Measurements from ENCODE around the gene CHFR. TPM values are rescaled to one million over a fixed set of nuclear protein-coding genes. Genes with fewer than 3 reads are reported as not detected.

CHFR gene
- total RNA-seq, 2 experiments from 2014 or later = 38.2 to 55.9 TPM

DNA sequence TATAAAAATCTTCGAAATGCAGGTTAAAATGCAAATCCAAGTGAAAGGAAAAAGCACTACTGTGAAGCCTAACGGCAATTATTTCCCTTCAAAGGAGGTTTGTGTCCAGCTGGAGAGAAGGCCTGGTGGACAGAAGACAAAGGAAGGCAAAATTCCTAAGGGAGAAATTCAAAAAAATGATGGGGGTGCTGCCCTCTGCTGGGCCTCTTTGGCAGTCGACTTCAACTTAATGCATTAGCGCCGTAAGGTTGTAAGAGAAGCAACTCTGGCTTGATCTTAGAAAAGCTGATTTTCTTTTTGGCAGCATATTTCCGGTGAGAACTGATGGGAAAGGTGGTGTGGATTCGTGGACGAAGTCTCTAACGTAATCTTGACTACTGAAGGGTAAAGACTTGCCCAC lies 34.3 kb upstream of the CHFR start:
- Histone ChIP-seq H3K4me3 (ENCODE audit: low read depth, low read length, poor library complexity, severe bottlenecking) (no peak overlapping the region), H3K9me2 (ENCODE audit: insufficient read depth, low read length) (no peaks in the 10 kb centered on the region), H3K79me2 (ENCODE audit: insufficient read depth, low read depth, low read length) (no peaks in the 10 kb centered on the region), H3K4me1 (ENCODE audit: insufficient read depth, low read length, poor library complexity, severe bottlenecking) (no peaks in the 10 kb centered on the region), H3K4me2 (ENCODE audit: low read length) (no peak overlapping the region), H4K20me1 (ENCODE audit: insufficient read depth, low read length) (no peaks in the 10 kb centered on the region), H3K9me3 (ENCODE audit: low read length) (peaks cover 58% of the 10 kb centered on the region), H3K27ac (ENCODE audit: low read depth, low read length, poor library complexity, severe bottlenecking) (no peak overlapping the region), H3K36me3 (ENCODE audit: insufficient read depth, low read length) (no peaks in the 10 kb centered on the region), H2AFZ (ENCODE audit: low read length) (no peak overlapping the region)
- TF ChIP-seq EZH2phosphoT487 (IDR thresholded peaks at IDR 0.05; ENCODE audit: borderline replicate concordance, low read depth, low read length) = no peak
- TF ChIP-seq, protein P1, sequence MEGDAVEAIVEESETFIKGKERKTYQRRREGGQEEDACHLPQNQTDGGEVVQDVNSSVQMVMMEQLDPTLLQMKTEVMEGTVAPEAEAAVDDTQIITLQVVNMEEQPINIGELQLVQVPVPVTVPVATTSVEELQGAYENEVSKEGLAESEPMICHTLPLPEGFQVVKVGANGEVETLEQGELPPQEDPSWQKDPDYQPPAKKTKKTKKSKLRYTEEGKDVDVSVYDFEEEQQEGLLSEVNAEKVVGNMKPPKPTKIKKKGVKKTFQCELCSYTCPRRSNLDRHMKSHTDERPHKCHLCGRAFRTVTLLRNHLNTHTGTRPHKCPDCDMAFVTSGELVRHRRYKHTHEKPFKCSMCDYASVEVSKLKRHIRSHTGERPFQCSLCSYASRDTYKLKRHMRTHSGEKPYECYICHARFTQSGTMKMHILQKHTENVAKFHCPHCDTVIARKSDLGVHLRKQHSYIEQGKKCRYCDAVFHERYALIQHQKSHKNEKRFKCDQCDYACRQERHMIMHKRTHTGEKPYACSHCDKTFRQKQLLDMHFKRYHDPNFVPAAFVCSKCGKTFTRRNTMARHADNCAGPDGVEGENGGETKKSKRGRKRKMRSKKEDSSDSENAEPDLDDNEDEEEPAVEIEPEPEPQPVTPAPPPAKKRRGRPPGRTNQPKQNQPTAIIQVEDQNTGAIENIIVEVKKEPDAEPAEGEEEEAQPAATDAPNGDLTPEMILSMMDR (conservative IDR thresholded peaks at IDR 0.05; ENCODE audit: low read length) = peak; percentile 77
- no peak for DNase-seq (ENCODE audit: low spot score)
- CTCF ChIA-PET (ENCODE audit: unreplicated experiment) = no interaction called here
- intact Hi-C loops (cut with micrococcal nuclease; ENCODE audit: unreplicated experiment) = no loop called here
- POLR2A ChIA-PET = no interaction called here
- BruUV-seq (replicated peaks) = no TSS peak

DNA sequence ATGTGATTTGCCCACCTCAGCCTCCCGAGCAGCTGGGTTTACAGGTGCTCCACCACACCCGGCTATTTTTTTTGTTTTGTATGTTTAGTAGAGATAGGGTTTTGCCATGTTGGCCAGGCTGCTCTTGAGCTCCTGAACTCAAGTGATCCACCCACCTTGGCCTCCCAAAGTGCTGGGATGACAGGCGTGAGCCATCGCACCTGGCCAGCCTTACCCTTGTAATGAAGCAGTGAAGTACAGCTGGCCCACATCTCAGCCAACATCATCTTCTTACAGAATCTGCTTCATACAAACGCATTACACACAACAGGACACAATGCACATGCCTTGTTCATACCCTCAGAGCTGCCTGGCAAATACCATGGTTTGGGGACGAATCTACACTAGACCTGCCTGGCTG lies 31.3 kb upstream of the CHFR start:
- Histone ChIP-seq H3K9me3 (ENCODE audit: low read length) (peaks cover 41% of the 10 kb centered on the region), H3K4me3 (ENCODE audit: low read depth, low read length, poor library complexity, severe bottlenecking) (no peak overlapping the region), H3K4me2 (ENCODE audit: low read length) (no peak overlapping the region), H3K9me2 (ENCODE audit: insufficient read depth, low read length) (no peaks in the 10 kb centered on the region), H2AFZ (ENCODE audit: low read length) (no peak overlapping the region), H4K20me1 (ENCODE audit: insufficient read depth, low read length) (no peaks in the 10 kb centered on the region), H3K4me1 (ENCODE audit: insufficient read depth, low read length, poor library complexity, severe bottlenecking) (no peaks in the 10 kb centered on the region), H3K27ac (ENCODE audit: low read depth, low read length, poor library complexity, severe bottlenecking) (no peak overlapping the region), H3K36me3 (ENCODE audit: insufficient read depth, low read length) (no peaks in the 10 kb centered on the region), H3K79me2 (ENCODE audit: insufficient read depth, low read depth, low read length) (no peaks in the 10 kb centered on the region)
- no TSS peak for BruUV-seq (replicated peaks)
- no peak for DNase-seq (ENCODE audit: low spot score)
- no peak for TF ChIP-seq EZH2phosphoT487 (IDR thresholded peaks at IDR 0.05; ENCODE audit: borderline replicate concordance, low read depth, low read length)
- TF ChIP-seq, protein P1 (conservative IDR thresholded peaks at IDR 0.05; ENCODE audit: low read length) = no peak
- ChIA-PET POLR2A (no interaction called here), CTCF (ENCODE audit: unreplicated experiment) (no interaction called here)
- intact Hi-C loops (cut with micrococcal nuclease; ENCODE audit: unreplicated experiment) = no loop called here

DNA sequence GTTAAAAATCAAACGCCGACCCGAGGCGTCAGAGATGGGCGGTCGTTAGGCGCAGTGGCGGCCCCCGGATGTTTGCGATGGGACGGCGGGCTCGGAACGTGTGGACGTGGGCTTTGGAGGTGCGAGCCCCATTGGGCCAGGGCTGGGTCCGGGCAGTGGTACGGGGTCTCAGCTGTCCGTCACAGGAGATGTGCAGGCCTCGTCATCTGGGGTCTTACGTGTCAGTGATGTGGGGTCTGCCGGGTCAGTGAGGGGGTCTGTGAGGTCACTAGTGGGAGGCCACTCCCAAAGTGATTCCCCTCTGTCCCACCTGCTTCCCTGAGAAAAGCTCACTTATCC lies 21.6 kb upstream of the CHFR start:
- Histone ChIP-seq H3K9me2 (ENCODE audit: insufficient read depth, low read length) (no peaks in the 10 kb centered on the region), H3K27ac (ENCODE audit: low read depth, low read length, poor library complexity, severe bottlenecking) (peak overlapping the region; percentile 73), H3K36me3 (ENCODE audit: insufficient read depth, low read length) (no peaks in the 10 kb centered on the region), H3K4me1 (ENCODE audit: insufficient read depth, low read length, poor library complexity, severe bottlenecking) (peaks cover 15% of the 10 kb centered on the region), H2AFZ (ENCODE audit: low read length) (peak overlapping the region; percentile 88), H4K20me1 (ENCODE audit: insufficient read depth, low read length) (no peaks in the 10 kb centered on the region), H3K4me3 (ENCODE audit: low read depth, low read length, poor library complexity, severe bottlenecking) (peak overlapping the region; percentile 75), H3K79me2 (ENCODE audit: insufficient read depth, low read depth, low read length) (no peaks in the 10 kb centered on the region), H3K9me3 (ENCODE audit: low read length) (peaks cover 13% of the 10 kb centered on the region; the same call in 1 of the 2 replicates), H3K4me2 (ENCODE audit: low read length) (peak overlapping the region; percentile 71)
- TSS peak; percentile 86 for BruUV-seq (replicated peaks)
- TF ChIP-seq, protein P1 (conservative IDR thresholded peaks at IDR 0.05; ENCODE audit: low read length) = no peak
- no peak for TF ChIP-seq EZH2phosphoT487 (IDR thresholded peaks at IDR 0.05; ENCODE audit: borderline replicate concordance, low read depth, low read length)
- intact Hi-C loops (cut with micrococcal nuclease; ENCODE audit: unreplicated experiment) = loop anchor here (5.0 kb wide), 1 partner anchor 87 kb away; no protein-coding TSS in a partner anchor
- ChIA-PET POLR2A (interaction anchor here (1.0 to 1.1 kb wide), 2 partner anchors 8 to 77 kb away, joined by 3 read pairs; partner anchors contain the start of gene ZNF26), CTCF (ENCODE audit: unreplicated experiment) (no interaction called here)
- no peak for DNase-seq (ENCODE audit: low spot score)
